Measurements from ENCODE around the gene TTLL11. TPM values are rescaled to one million over a fixed set of nuclear protein-coding genes. Genes with fewer than 3 reads are reported as not detected.

Gene TTLL11
- total RNA-seq, 4 donors from 2014 or later, result 9.8 to 18.6 (median 15.6) TPM

DNA sequence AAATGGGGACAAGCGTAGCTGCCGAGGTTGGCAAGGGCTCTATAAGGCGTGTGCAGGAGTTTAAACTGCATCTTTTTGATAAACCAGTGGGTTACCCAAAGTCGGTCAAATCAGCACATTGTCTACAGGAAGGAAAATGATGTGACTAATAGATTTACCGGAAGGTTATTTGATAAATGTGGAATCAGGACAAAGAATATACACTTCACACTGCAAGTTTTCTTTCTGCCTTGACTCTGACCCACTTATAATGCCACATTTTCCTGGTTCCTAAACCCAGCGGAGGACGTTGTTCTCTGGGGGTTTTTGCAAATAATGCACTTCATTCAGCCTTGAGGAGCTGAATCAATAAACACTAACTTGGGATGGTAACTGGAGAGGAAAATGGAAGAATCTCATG lies 76.8 kb downstream of the TTLL11 start:
- Histone ChIP-seq H3K27ac (no peak overlapping the region), H3K4me1 (peaks cover 0 to 26% (median 3%) of the 10 kb centered on the region in 4 donors), H3K27me3 (no peaks in the 10 kb centered on the region), H3K4me3 (no peak overlapping the region), H3K36me3 (no peaks in the 10 kb centered on the region), H3K9me3 (no peaks in the 10 kb centered on the region)
- no peak for DNase-seq (ENCODE audit: low spot score in 2 of 2)
- 31 to 44% methylated on average over 7 of the region's 7 CpGs for WGBS, 2 donors
- no peak for TF ChIP-seq EP300 (IDR thresholded peaks at IDR 0.05)

DNA sequence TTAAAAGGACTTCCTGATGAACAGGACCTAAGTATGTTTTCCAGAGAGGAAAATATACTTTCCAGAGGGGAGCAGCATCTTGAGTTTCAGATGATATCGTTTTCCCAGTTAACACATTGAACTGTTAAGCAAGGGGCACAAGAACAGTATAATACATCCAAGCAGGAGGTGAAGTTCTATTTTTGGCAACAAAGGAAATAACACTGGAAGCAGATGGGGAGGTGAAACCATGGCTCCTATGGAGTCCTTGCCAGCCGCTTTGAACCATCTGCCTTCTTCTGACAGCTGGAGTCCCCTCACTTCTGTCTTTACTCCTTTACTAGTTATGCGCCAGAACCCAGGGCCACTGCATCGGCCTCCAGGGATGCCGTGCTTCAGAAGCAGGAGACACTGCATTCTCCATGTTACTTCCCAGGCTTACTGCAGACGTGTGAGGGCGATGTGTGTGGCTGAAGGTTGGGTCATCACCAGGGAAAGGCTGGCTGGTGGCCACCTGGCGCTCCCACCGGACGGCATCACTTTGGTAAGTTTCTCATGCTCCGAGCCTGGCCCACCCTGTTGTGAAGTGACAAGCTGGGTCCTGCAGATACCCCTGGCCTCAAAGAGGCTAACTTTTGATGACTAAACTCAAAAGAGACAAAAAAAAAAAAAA lies 77.8 kb downstream of the TTLL11 start:
- no peak overlapping the region for H3K4me3 ChIP-seq
- DNase-seq (ENCODE audit: low spot score in 2 of 2), result no peak
- H3K36me3 ChIP-seq, result no peaks in the 10 kb centered on the region
- H3K27me3 ChIP-seq, result no peaks in the 10 kb centered on the region
- WGBS, 2 donors, result 76 to 84% methylated on average over 11 of the region's 11 CpGs
- peaks cover 0 to 26% (median 3%) of the 10 kb centered on the region in 4 donors for H3K4me1 ChIP-seq
- TF ChIP-seq, protein P1, sequence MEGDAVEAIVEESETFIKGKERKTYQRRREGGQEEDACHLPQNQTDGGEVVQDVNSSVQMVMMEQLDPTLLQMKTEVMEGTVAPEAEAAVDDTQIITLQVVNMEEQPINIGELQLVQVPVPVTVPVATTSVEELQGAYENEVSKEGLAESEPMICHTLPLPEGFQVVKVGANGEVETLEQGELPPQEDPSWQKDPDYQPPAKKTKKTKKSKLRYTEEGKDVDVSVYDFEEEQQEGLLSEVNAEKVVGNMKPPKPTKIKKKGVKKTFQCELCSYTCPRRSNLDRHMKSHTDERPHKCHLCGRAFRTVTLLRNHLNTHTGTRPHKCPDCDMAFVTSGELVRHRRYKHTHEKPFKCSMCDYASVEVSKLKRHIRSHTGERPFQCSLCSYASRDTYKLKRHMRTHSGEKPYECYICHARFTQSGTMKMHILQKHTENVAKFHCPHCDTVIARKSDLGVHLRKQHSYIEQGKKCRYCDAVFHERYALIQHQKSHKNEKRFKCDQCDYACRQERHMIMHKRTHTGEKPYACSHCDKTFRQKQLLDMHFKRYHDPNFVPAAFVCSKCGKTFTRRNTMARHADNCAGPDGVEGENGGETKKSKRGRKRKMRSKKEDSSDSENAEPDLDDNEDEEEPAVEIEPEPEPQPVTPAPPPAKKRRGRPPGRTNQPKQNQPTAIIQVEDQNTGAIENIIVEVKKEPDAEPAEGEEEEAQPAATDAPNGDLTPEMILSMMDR (IDR thresholded peaks at IDR 0.05), result no peak
- no peak for TF ChIP-seq EP300 (IDR thresholded peaks at IDR 0.05)
- no peak for TF ChIP-seq POLR2A (IDR thresholded peaks at IDR 0.05)
- H3K9me3 ChIP-seq, result no peaks in the 10 kb centered on the region
- H3K27ac ChIP-seq, result no peak overlapping the region

DNA sequence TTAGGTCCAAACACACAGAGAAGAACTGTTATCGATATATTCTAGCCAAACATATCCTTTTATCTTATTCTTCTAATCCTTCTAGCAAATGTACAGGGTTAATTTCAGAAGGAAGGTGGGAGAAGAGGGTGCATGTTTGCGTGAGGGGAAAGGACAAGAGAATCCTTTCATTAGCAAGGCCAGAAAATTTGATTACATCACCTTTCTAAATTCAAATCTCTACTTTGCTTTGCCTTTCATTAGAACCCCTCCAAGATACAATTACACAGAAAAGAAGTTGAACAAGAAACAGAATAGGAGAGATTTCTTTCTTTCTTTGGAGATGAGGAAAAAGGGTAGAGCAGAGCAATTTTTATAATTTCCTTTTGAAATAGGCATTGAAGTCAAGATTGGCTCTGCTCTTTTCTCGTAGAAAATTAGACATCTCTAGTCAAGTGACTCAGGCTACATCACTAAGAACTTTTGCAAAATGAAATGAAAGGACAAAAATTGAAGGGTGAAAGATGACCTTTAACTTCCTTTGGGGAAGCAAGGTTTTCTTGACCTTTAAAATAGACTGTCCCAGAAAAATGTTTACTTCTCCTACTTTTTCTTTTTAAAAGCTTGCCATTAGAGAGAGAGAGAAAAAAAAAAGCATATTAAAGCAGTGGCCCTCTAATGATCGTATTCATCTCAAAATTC lies 81.2 kb downstream of the TTLL11 start:
- Histone ChIP-seq H3K36me3 (no peaks in the 10 kb centered on the region), H3K27ac (no peak overlapping the region), H3K9me3 (no peaks in the 10 kb centered on the region), H3K4me3 (no peak overlapping the region), H3K4me1 (peaks cover 0 to 24% (median 2%) of the 10 kb centered on the region in 4 donors), H3K27me3 (no peaks in the 10 kb centered on the region)
- DNase-seq (ENCODE audit: low spot score in 2 of 2), result no peak
- TF ChIP-seq, protein P1 (IDR thresholded peaks at IDR 0.05), result no peak
- TF ChIP-seq POLR2A (IDR thresholded peaks at IDR 0.05) (no peak), EP300 (IDR thresholded peaks at IDR 0.05) (no peak)
- WGBS, 2 donors, result 65 to 72% methylated on average over 4 of the region's 4 CpGs

DNA sequence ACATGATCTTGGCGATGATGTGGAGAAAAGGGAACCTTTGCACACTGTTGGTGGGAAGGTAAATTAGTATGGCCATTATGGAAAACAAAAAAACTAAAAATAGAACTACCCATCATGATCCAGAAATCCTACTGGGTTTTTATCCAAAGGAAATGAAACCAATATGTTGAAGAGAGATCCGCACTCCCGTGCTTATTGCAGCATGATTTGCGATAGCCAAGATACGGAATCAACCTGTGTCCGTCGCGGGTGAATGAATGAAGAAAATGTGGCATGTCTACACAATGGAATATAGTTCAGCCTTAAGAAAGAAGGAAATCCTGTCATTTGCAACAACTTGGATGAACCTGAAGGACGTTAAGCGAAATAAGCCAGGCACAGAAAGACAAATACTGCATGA lies 84.5 kb downstream of the TTLL11 start:
- TF ChIP-seq, protein P1 (IDR thresholded peaks at IDR 0.05), result no peak
- TF ChIP-seq POLR2A (IDR thresholded peaks at IDR 0.05) (no peak), EP300 (IDR thresholded peaks at IDR 0.05) (no peak)
- 87 to 90% methylated on average over 10 of the region's 10 CpGs for WGBS, 2 donors
- DNase-seq (ENCODE audit: low spot score in 2 of 2), result no peak
- H3K9me3 ChIP-seq, result no peaks in the 10 kb centered on the region
- H3K4me3 ChIP-seq, result no peak overlapping the region
- no peak overlapping the region for H3K27ac ChIP-seq
- peaks cover 0 to 10% (median 0%) of the 10 kb centered on the region in 4 donors for H3K4me1 ChIP-seq
- H3K36me3 ChIP-seq, result no peaks in the 10 kb centered on the region
- H3K27me3 ChIP-seq, result no peaks in the 10 kb centered on the region

DNA sequence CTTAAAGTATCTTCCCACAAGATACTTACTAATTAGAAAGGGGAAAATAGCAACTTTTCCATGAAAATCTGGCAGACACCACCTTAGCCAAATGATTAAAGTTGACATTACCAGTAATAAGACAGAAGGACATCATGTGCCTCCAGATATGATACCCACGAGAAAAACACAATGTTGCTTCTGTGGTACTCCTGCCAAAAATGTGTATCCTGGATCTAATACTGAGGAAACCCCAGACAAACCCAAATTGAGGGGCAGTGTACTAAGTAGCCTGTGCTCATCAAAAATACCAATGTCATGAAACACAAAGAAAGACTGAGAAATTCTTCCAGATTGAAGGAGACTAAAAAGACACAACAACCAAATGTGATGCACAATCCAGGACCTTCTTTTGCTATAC lies 85.3 kb downstream of the TTLL11 start:
- H3K36me3 ChIP-seq, result no peaks in the 10 kb centered on the region
- no peak for DNase-seq (ENCODE audit: low spot score in 2 of 2)
- H3K27ac ChIP-seq, result no peak overlapping the region
- H3K4me1 ChIP-seq, result peaks cover 0 to 7% (median 0%) of the 10 kb centered on the region in 4 donors
- no peaks in the 10 kb centered on the region for H3K27me3 ChIP-seq
- WGBS, 2 donors, result 48 to 50% methylated on average over 1 of the region's 1 CpG
- TF ChIP-seq EP300 (IDR thresholded peaks at IDR 0.05) (no peak), POLR2A (IDR thresholded peaks at IDR 0.05) (no peak)
- TF ChIP-seq, protein P1 (IDR thresholded peaks at IDR 0.05), result no peak
- H3K9me3 ChIP-seq, result no peaks in the 10 kb centered on the region
- H3K4me3 ChIP-seq, result no peak overlapping the region

Measured in tibial nerve (tissue), 4 donors.